Upper lobe of left lung (tissue), 6 donors: ENCODE data around the gene IKZF3. TPM values are rescaled to one million over a fixed set of nuclear protein-coding genes. Genes with fewer than 3 reads are reported as not detected.
A peak's percentile ranks its signal among the peaks of the same experiment; 100 is the strongest.

Experiments used
- ATAC-seq, 2 donors: fragments of 200-7000 bp; cut with Tn5 transposase; one replicate each; pipeline ENCODE4 v1.9.1; 2022; ENCODE audit warnings: mild to moderate bottlenecking in 2 of 2, moderate library complexity in 2 of 2; ENCODE audit not compliant: low FRiP score in 2 of 2
- DNase-seq, 2 donors: peaks; one replicate each; pipeline ENCODE4 v3.0.0-alpha.2; 2019 to 2020
- H3K27ac ChIP-seq, 4 donors: fragments of 200-600 bp; sonication (generic); one replicate each; pipeline ENCODE4 v1.5.1; 2016 to 2019
- H3K27me3 ChIP-seq, 4 donors: fragments of 200-600 bp; sonication (generic); one replicate each; pipeline ENCODE4 v1.5.1; 2017 to 2019
- H3K36me3 ChIP-seq, 4 donors: fragments of 200-600 bp; sonication (generic); one replicate each; pipeline ENCODE4 v1.5.1; 2016 to 2019
- H3K4me1 ChIP-seq, 4 donors: fragments of 200-600 bp; sonication (generic); one replicate each; pipeline ENCODE4 v1.5.1; 2018 to 2019
- H3K4me3 ChIP-seq, 4 donors: fragments of 200-600 bp; sonication (generic); one replicate each; pipeline ENCODE4 v1.5.1; 2017 to 2019; ENCODE audit warnings: mild to moderate bottlenecking in 2 of 4, moderate library complexity in 1 of 4
- H3K9me3 ChIP-seq, 4 donors: fragments of 200-600 bp; sonication (generic); one replicate each; pipeline ENCODE4 v1.5.1; 2018 to 2019
- CTCF ChIP-seq, 6 experiments: fragments of 450-650 bp in 4 of 6; fragments of 200-600 bp in 2 of 6; sonication (generic) in 2 of 6; IDR thresholded peaks; one replicate each; pipeline ENCODE4 v1.5.1; 2016 to 2019; ENCODE audit warnings: antibody characterized with exemption in 6 of 6
- EP300 ChIP-seq, 4 donors: sonication (generic); formaldehyde crosslinking; IDR thresholded peaks; one replicate each; pipeline ENCODE4 v1.5.1; 2017; ENCODE audit warnings: antibody characterized with exemption in 4 of 4, control low read depth in 2 of 4
- POLR2A ChIP-seq, 4 donors: fragments of 450-650 bp; IDR thresholded peaks; one replicate each; pipeline ENCODE4 v1.5.1; 2016 to 2017; ENCODE audit warnings: antibody characterized with exemption in 4 of 4, mild to moderate bottlenecking in 2 of 4
- POLR2AphosphoS5 ChIP-seq, 2 donors: sonication (generic); formaldehyde crosslinking; IDR thresholded peaks; one replicate each; pipeline ENCODE4 v1.5.1; 2017; ENCODE audit warnings: antibody characterized with exemption in 2 of 2
- WGBS, 2 donors: methylation state at CpG; one replicate each; pipeline ENCODE4 v1.1.5; 2017 to 2018; 5-methylcytosine and 5-hydroxymethylcytosine counted together
- total RNA-seq, 6 donors: library from RNA; depleted of rRNA in 4 of 6; stranded (reverse); fragments of >200 nt in 4 of 6; gene quantifications; one replicate each; pipeline versions ENCODE4 v1.1.0 to v1.2.1, GENCODE V29; 2016 to 2021
- donor health status: DM: no; HTN: no; CAD: no; lungs with moderate emphysema.
- donor health status: DM: no; HTN: yes; CAD: no; lungs with severe emphysema.

Gene IKZF3
- total RNA-seq, 6 donors from 2014 or later = 2.2 to 14.9 (median 4.9) TPM

GRCh38 chr17:39872751-39873150 is 8.6 kb upstream of the IKZF3 start:
- no peaks in the 10 kb centered on the region for H3K36me3 ChIP-seq
- no peak overlapping the region for H3K4me3 ChIP-seq
- peaks cover 0 to 7% (median 3%) of the 10 kb centered on the region in 4 donors for H3K9me3 ChIP-seq
- no peak for ATAC-seq
- no peak overlapping the region for H3K27ac ChIP-seq
- peaks cover 0 to 8% (median 0%) of the 10 kb centered on the region in 4 donors for H3K27me3 ChIP-seq
- DNase-seq = no peak
- TF ChIP-seq POLR2AphosphoS5 (IDR thresholded peaks at IDR 0.05) (no peak), POLR2A (IDR thresholded peaks at IDR 0.05) (no peak), CTCF (IDR thresholded peaks at IDR 0.05) (peak in 2 of 6 experiments; percentile 11 to 43), EP300 (IDR thresholded peaks at IDR 0.05) (no peak)
- peaks cover 0 to 4% (median 0%) of the 10 kb centered on the region in 4 donors for H3K4me1 ChIP-seq
- WGBS, 2 donors = 65 to 86% methylated on average over 2 of the region's 2 CpGs

- H3K27ac ChIP-seq = no peak overlapping the region
- H3K9me3 ChIP-seq = peaks cover 0 to 10% (median 4%) of the 10 kb centered on the region in 4 donors
- DNase-seq (no peak), ATAC-seq (no peak)
- no peak overlapping the region for H3K4me3 ChIP-seq
- TF ChIP-seq CTCF (IDR thresholded peaks at IDR 0.05) = no peak
- no peak for TF ChIP-seq EP300 (IDR thresholded peaks at IDR 0.05)
- no peak for TF ChIP-seq POLR2A (IDR thresholded peaks at IDR 0.05)
- no peak for TF ChIP-seq POLR2AphosphoS5 (IDR thresholded peaks at IDR 0.05)
- H3K4me1 ChIP-seq = peaks cover 0 to 4% (median 0%) of the 10 kb centered on the region in 4 donors
- 80 to 84% methylated on average over 2 of the region's 2 CpGs for WGBS, 2 donors
- H3K27me3 ChIP-seq = peaks cover 0 to 8% (median 0%) of the 10 kb centered on the region in 4 donors
- no peaks in the 10 kb centered on the region for H3K36me3 ChIP-seq
Measured at GRCh38 chr17:39871801-39872200, 7.7 kb upstream of the IKZF3 start.

GRCh38 chr17:39870776-39871175 is 6.7 kb upstream of the IKZF3 start:
- no peak for TF ChIP-seq EP300 (IDR thresholded peaks at IDR 0.05)
- TF ChIP-seq POLR2AphosphoS5 (IDR thresholded peaks at IDR 0.05) = no peak
- no peak for TF ChIP-seq CTCF (IDR thresholded peaks at IDR 0.05)
- no peak for TF ChIP-seq POLR2A (IDR thresholded peaks at IDR 0.05)
- WGBS, 2 donors = 93 to 95% methylated on average over 1 of the region's 1 CpG
- no peak for DNase-seq
- H3K27ac ChIP-seq = no peak overlapping the region
- H3K4me1 ChIP-seq = peaks cover 0 to 4% (median 0%) of the 10 kb centered on the region in 4 donors
- no peak for ATAC-seq
- H3K27me3 ChIP-seq = peaks cover 0 to 8% (median 0%) of the 10 kb centered on the region in 4 donors
- no peak overlapping the region for H3K4me3 ChIP-seq
- no peaks in the 10 kb centered on the region for H3K36me3 ChIP-seq
- H3K9me3 ChIP-seq = peaks cover 0 to 10% (median 4%) of the 10 kb centered on the region in 4 donors

GRCh38 chr17:39868554-39868942 is 4.4 kb upstream of the IKZF3 start:
- no peak overlapping the region for H3K27ac ChIP-seq
- peaks cover 6 to 14% (median 10%) of the 10 kb centered on the region in 4 donors for H3K4me1 ChIP-seq
- H3K4me3 ChIP-seq = no peak overlapping the region
- ATAC-seq (no peak), DNase-seq (no peak)
- TF ChIP-seq EP300 (IDR thresholded peaks at IDR 0.05) = no peak
- no peak for TF ChIP-seq CTCF (IDR thresholded peaks at IDR 0.05)
- no peak for TF ChIP-seq POLR2A (IDR thresholded peaks at IDR 0.05)
- no peak for TF ChIP-seq POLR2AphosphoS5 (IDR thresholded peaks at IDR 0.05)
- H3K27me3 ChIP-seq = peaks cover 0 to 14% (median 3%) of the 10 kb centered on the region in 4 donors
- peaks cover 0 to 10% (median 4%) of the 10 kb centered on the region in 4 donors for H3K9me3 ChIP-seq
- no peaks in the 10 kb centered on the region for H3K36me3 ChIP-seq
- whole genome bisulfite sequencing, 2 donors = 81 to 92% methylated on average over 17 of the region's 17 CpGs
